Type B pancreatic cell (in vitro differentiated cells): ENCODE data around the gene CPA2. TPM values are rescaled to one million over a fixed set of nuclear protein-coding genes. Genes with fewer than 3 reads are reported as not detected.
"Not testable (repeated sequence)": the region's sequence is repeated elsewhere in the genome, so short reads cannot be mapped to it uniquely, and the experiment has no call there.

Experiments
- DNase-seq: peaks from one replicate; pipeline ENCODE4 v3.0.0; 2021; ENCODE audit warnings: mixed read lengths; ENCODE audit not compliant: unreplicated experiment; ENCODE audit errors: extremely low spot score
- H3K27ac Mint-ChIP-seq: 2 replicates; pipeline ENCODE4 v1.8.0; 2021; ENCODE audit warnings: mild to moderate bottlenecking, mixed read lengths
- H3K27me3 Mint-ChIP-seq: 2 replicates; pipeline ENCODE4 v1.8.0; 2021; ENCODE audit warnings: mixed read lengths
- H3K36me3 Mint-ChIP-seq: 2 replicates; pipeline ENCODE4 v1.8.0; 2021; ENCODE audit warnings: mixed read lengths
- H3K4me1 Mint-ChIP-seq: one replicate; pipeline ENCODE4 v1.8.0; 2021; ENCODE audit warnings: mixed read lengths; ENCODE audit not compliant: unreplicated experiment
- H3K4me3 Mint-ChIP-seq: 2 replicates; pipeline ENCODE4 v1.8.0; 2021; ENCODE audit warnings: mild to moderate bottlenecking, mixed read lengths
- H3K9me3 Mint-ChIP-seq: 2 replicates; pipeline ENCODE4 v1.8.0; 2021; ENCODE audit warnings: mixed read lengths
- CTCF ChIP-seq: fragments of 200-600 bp; sonication (generic); conservative IDR thresholded peaks from 2 replicates; pipeline ENCODE4 v1.5.0; 2021; ENCODE audit warnings: antibody characterized with exemption, mild to moderate bottlenecking
- total RNA-seq: library from RNA; stranded (reverse); gene quantifications from 2 replicates; pipeline ENCODE4 v1.2.1, GENCODE V29; 2021; ENCODE audit warnings: low replicate concordance

Gene CPA2
- total RNA-seq, 1 donor from 2014 or later: 19.8 TPM

GRCh38 chr7:130231792-130232191 is 34.9 kb upstream of the CPA2 start:
- H3K27me3 Mint-ChIP-seq: no peaks in the 10 kb centered on the region
- peaks cover 4% of the 10 kb centered on the region for H3K36me3 Mint-ChIP-seq
- H3K27ac Mint-ChIP-seq: no peak overlapping the region
- peaks cover 48% of the 10 kb centered on the region for H3K4me1 Mint-ChIP-seq
- H3K4me3 Mint-ChIP-seq: no peak overlapping the region
- TF ChIP-seq CTCF: no peak
- H3K9me3 Mint-ChIP-seq: peaks cover 9% of the 10 kb centered on the region
- DNase-seq: no peak

GRCh38 chr7:130232209-130232608 is 34.5 kb upstream of the CPA2 start:
- Mint-ChIP-seq H3K27me3 (no peaks in the 10 kb centered on the region), H3K27ac (no peak overlapping the region)

GRCh38 chr7:130234078-130234477 is 32.6 kb upstream of the CPA2 start:
- peaks cover 9% of the 10 kb centered on the region for H3K9me3 Mint-ChIP-seq
- peak overlapping the region; percentile 7 for H3K27ac Mint-ChIP-seq
- no peak overlapping the region for H3K4me3 Mint-ChIP-seq
- H3K27me3 Mint-ChIP-seq: no peaks in the 10 kb centered on the region
- TF ChIP-seq CTCF: no peak
- peaks cover 40% of the 10 kb centered on the region for H3K4me1 Mint-ChIP-seq
- peaks cover 4% of the 10 kb centered on the region for H3K36me3 Mint-ChIP-seq
- DNase-seq: no peak

More at GRCh38 chr7:130232209-130232608, 34.5 kb upstream of the CPA2 start:
- Mint-ChIP-seq H3K4me1 (peaks cover 51% of the 10 kb centered on the region), H3K4me3 (no peak overlapping the region), H3K9me3 (peaks cover 9% of the 10 kb centered on the region), H3K36me3 (peaks cover 4% of the 10 kb centered on the region)
- no peak for TF ChIP-seq CTCF
- no peak for DNase-seq

DNA sequence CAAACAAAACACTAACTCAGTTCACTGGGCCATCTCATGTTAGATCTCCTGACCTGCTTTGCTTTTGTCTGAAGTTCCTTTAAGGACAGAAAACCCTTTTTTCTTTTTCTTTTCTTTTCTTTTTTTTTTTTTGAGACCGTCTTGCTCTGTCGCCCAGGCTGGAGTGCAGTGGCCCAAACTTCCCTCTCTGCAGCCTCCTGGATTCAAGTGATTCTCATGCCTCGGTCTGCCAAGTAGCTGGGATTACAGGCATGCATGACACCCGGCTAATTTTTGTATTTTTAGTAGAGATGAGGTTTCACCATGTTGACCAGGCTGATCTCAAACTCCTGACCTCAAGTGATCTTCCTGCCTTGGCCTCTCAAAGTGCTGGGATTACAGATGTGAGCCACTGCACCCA is 30.3 kb upstream of the CPA2 start:
- H3K36me3 Mint-ChIP-seq, H3K27ac Mint-ChIP-seq, H3K4me3 Mint-ChIP-seq, DNase-seq, H3K27me3 Mint-ChIP-seq, H3K9me3 Mint-ChIP-seq: not testable (repeated sequence)
- peaks cover 26% of the 10 kb centered on the region for H3K4me1 Mint-ChIP-seq

GRCh38 chr7:130240240-130240639 is 26.4 kb upstream of the CPA2 start:
- no peak for DNase-seq
- Mint-ChIP-seq H3K4me1 (peaks cover 15% of the 10 kb centered on the region), H3K27ac (no peak overlapping the region), H3K9me3 (peaks cover 4% of the 10 kb centered on the region), H3K4me3 (no peak overlapping the region), H3K36me3 (no peaks in the 10 kb centered on the region), H3K27me3 (no peaks in the 10 kb centered on the region)
- TF ChIP-seq CTCF: no peak

GRCh38 chr7:130242198-130243014 is 24.3 kb upstream of the CPA2 start:
- Mint-ChIP-seq H3K4me3 (no peak overlapping the region), H3K4me1 (peaks cover 5% of the 10 kb centered on the region), H3K9me3 (peaks cover 8% of the 10 kb centered on the region), H3K27me3 (no peaks in the 10 kb centered on the region), H3K36me3 (no peaks in the 10 kb centered on the region), H3K27ac (no peak overlapping the region)
- TF ChIP-seq CTCF: peak; percentile 85
- DNase-seq: no peak

DNA sequence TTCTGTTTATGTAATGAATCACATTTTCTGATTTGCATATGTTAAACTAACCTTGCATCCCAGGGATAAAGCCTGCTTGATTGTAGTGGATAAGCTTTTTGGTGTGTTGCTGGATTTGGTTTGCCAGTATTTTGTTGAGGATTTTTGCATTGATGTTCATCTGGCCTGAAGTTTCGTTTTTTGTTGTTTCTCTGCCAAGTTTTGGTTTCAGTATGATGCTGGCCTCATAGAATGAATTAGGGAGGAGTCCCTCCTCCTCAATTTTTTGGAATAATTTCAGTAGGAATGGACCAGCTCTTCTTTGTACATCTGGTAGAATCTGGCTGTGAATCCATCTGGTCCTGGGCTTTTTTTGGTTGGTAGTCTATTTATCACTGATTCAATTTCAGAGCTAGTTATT is 23.2 kb upstream of the CPA2 start:
- not testable (repeated sequence) for H3K4me1 Mint-ChIP-seq, H3K27me3 Mint-ChIP-seq, H3K36me3 Mint-ChIP-seq, DNase-seq, H3K27ac Mint-ChIP-seq, H3K4me3 Mint-ChIP-seq, H3K9me3 Mint-ChIP-seq

- H3K9me3 Mint-ChIP-seq, H3K4me3 Mint-ChIP-seq, H3K27me3 Mint-ChIP-seq, H3K4me1 Mint-ChIP-seq, H3K27ac Mint-ChIP-seq, H3K36me3 Mint-ChIP-seq, DNase-seq: not testable (repeated sequence)
These were observed 20.2 kb upstream of the CPA2 start for GRCh38 chr7:130246491-130246890.

DNA sequence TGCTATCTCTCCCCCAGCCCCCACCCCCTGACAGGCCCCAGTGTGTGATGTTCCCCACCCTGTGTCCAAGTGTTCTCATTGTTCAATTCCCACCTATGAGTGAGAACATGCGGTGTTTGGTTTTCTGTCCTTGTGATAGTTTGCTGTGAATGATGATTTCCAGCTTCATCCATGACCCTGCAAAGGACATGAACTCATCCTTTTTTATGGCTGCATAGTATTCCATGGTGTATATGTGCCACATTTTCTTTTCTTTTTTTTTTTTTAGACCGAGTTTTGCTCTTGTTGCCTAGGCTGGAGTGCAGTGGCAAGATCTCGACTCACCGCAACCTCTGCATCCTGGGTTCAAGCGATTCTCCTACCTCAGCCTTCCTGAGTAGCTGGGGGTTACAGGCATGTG is 17.8 kb upstream of the CPA2 start:
- not testable (repeated sequence) for H3K27me3 Mint-ChIP-seq, H3K36me3 Mint-ChIP-seq, H3K27ac Mint-ChIP-seq, DNase-seq, H3K4me1 Mint-ChIP-seq, H3K4me3 Mint-ChIP-seq
- peaks cover 10% of the 10 kb centered on the region for H3K9me3 Mint-ChIP-seq
